ENCODE data around the gene USP17L21.
"Not testable (repeated sequence)": the region's sequence is repeated elsewhere in the genome, so short reads cannot be mapped to it uniquely, and the experiment has no call there.

DNA sequence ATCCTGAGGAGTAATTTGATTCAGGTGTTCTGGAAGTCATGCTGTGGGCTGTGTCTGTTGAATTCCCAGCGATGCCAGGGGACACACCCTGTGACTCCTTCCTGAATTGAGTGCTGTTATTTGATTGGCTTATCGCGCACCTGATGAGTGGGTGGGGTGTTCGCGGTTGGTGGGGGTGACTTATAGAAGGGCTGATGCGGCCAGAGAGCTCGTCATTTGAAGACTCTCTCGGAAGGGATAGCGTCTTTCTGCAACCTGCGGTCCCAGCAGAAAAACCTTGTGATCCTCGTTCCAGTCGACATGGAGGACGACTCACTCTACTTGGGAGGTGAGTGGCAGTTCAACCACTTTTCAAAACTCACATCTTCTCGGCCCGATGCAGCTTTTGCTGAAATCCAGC lies 4.8 kb upstream of the USP17L21 start, which contains the start of gene USP17L20:
- TF ChIP-seq, protein P1, sequence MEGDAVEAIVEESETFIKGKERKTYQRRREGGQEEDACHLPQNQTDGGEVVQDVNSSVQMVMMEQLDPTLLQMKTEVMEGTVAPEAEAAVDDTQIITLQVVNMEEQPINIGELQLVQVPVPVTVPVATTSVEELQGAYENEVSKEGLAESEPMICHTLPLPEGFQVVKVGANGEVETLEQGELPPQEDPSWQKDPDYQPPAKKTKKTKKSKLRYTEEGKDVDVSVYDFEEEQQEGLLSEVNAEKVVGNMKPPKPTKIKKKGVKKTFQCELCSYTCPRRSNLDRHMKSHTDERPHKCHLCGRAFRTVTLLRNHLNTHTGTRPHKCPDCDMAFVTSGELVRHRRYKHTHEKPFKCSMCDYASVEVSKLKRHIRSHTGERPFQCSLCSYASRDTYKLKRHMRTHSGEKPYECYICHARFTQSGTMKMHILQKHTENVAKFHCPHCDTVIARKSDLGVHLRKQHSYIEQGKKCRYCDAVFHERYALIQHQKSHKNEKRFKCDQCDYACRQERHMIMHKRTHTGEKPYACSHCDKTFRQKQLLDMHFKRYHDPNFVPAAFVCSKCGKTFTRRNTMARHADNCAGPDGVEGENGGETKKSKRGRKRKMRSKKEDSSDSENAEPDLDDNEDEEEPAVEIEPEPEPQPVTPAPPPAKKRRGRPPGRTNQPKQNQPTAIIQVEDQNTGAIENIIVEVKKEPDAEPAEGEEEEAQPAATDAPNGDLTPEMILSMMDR (conservative IDR thresholded peaks at IDR 0.05; ENCODE audit: low read depth, low read length): not testable (repeated sequence)
- not testable (repeated sequence) for TF ChIP-seq EZH2 (IDR thresholded peaks at IDR 0.05; ENCODE audit: low read length, unreplicated experiment); EZH2phosphoT487 (IDR thresholded peaks at IDR 0.05; ENCODE audit: borderline replicate concordance, low read length)
